Breast epithelium (tissue), 4 donors: Measurements from ENCODE around the gene NAV2. TPM values are rescaled to one million over a fixed set of nuclear protein-coding genes. Genes with fewer than 3 reads are reported as not detected.

Experiments
- DNase-seq, 2 donors: peaks; one replicate each; pipeline ENCODE4 v3.0.0-alpha.2; 2019; ENCODE audit warnings: low spot score in 2 of 2
- H3K27ac ChIP-seq, 2 donors: fragments of 200-600 bp; sonication (generic) in 1 of 2; one replicate each; pipeline ENCODE4 v1.5.1; 2016 to 2019; ENCODE audit warnings: mild to moderate bottlenecking in 1 of 2
- H3K27me3 ChIP-seq, 2 donors: fragments of 200-600 bp; sonication (generic) in 1 of 2; one replicate each; pipeline versions ENCODE4 v1.5.1 to v1.6.0; 2017 to 2019; ENCODE audit warnings: control low read depth in 1 of 2, mild to moderate bottlenecking in 1 of 2
- H3K36me3 ChIP-seq: fragments of 200-600 bp; one replicate; pipeline ENCODE4 v1.5.1; 2019
- H3K4me1 ChIP-seq, 2 donors: fragments of 200-600 bp; sonication (generic); one replicate each; pipeline ENCODE4 v1.5.1; 2016 to 2019; ENCODE audit warnings: control low read depth in 1 of 2
- H3K4me3 ChIP-seq, 3 donors: fragments of 200-600 bp; sonication (generic); 1 replicate in 2 of 3; 2 replicates in 1 of 3; pipeline ENCODE4 v1.5.1; 2016 to 2019; ENCODE audit warnings: mild to moderate bottlenecking in 3 of 3, moderate library complexity in 2 of 3
- H3K9me3 ChIP-seq, 2 donors: fragments of 200-600 bp; sonication (generic) in 1 of 2; one replicate each; pipeline ENCODE4 v1.5.1; 2016 to 2019; ENCODE audit warnings: control low read depth in 1 of 2
- POLR2A ChIP-seq: fragments of 450-650 bp; IDR thresholded peaks from one replicate; pipeline ENCODE4 v1.6.1; 2016; ENCODE audit warnings: antibody characterized with exemption, mild to moderate bottlenecking, moderate library complexity
- POLR2AphosphoS5 ChIP-seq, 3 donors: sonication (generic); formaldehyde crosslinking; IDR thresholded peaks; one replicate each; pipeline ENCODE4 v1.6.1; 2017; ENCODE audit warnings: antibody characterized with exemption in 3 of 3
- intact Hi-C: fragments of 100-400 bp; cut with DNase I; formaldehyde crosslinking; loops from one replicate; pipeline ENCODE4 v1.15.1; 2023; ENCODE audit warnings: low total_unique reads
- total RNA-seq, 3 donors: library from RNA; depleted of rRNA; stranded (reverse); fragments of >200 nt; gene quantifications; one replicate each; pipeline ENCODE4 v1.1.0, GENCODE V29; 2016
- TF ChIP-seq, protein P1 (sequence below), 3 donors: fragments of 450-650 bp; IDR thresholded peaks; one replicate each; pipeline ENCODE4 v1.5.1; 2016 to 2017; ENCODE audit warnings: antibody characterized with exemption in 3 of 3, mild to moderate bottlenecking in 3 of 3, moderate library complexity in 3 of 3

The NAV2 gene
- total RNA-seq, 3 donors from 2014 or later, result 28.2 to 61.8 (median 31.4) TPM

DNA sequence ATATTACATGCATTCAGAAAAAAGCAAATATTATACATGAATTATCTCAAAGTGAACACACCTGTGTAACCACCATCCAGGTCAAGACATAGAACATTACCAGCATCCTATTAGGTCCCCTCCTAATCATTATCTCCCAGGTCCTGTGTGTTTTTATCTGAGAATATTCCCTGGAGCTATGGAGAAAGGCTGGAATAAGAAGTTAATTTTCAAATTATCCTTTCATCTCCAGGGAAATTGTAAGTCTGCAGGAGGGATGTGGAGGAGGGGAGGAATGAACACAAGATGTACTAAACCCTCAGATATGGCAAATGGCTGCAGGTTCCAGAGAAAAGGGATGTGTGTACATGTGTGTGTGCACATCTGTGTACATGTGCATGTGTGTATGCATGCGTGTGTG, 25.2 kb upstream of the NAV2 start:
- H3K27ac ChIP-seq, result no peak overlapping the region
- H3K4me3 ChIP-seq, result no peak overlapping the region
- no peaks in the 10 kb centered on the region for H3K36me3 ChIP-seq
- TF ChIP-seq POLR2A, result no peak
- no peak for TF ChIP-seq POLR2AphosphoS5 (IDR thresholded peaks at IDR 0.05)
- TF ChIP-seq, protein P1, sequence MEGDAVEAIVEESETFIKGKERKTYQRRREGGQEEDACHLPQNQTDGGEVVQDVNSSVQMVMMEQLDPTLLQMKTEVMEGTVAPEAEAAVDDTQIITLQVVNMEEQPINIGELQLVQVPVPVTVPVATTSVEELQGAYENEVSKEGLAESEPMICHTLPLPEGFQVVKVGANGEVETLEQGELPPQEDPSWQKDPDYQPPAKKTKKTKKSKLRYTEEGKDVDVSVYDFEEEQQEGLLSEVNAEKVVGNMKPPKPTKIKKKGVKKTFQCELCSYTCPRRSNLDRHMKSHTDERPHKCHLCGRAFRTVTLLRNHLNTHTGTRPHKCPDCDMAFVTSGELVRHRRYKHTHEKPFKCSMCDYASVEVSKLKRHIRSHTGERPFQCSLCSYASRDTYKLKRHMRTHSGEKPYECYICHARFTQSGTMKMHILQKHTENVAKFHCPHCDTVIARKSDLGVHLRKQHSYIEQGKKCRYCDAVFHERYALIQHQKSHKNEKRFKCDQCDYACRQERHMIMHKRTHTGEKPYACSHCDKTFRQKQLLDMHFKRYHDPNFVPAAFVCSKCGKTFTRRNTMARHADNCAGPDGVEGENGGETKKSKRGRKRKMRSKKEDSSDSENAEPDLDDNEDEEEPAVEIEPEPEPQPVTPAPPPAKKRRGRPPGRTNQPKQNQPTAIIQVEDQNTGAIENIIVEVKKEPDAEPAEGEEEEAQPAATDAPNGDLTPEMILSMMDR (IDR thresholded peaks at IDR 0.05), result no peak
- H3K9me3 ChIP-seq, result no peaks in the 10 kb centered on the region
- no peak for DNase-seq
- H3K27me3 ChIP-seq, result no peaks in the 10 kb centered on the region
- no peaks in the 10 kb centered on the region for H3K4me1 ChIP-seq
- intact Hi-C loops, result no loop called here

DNA sequence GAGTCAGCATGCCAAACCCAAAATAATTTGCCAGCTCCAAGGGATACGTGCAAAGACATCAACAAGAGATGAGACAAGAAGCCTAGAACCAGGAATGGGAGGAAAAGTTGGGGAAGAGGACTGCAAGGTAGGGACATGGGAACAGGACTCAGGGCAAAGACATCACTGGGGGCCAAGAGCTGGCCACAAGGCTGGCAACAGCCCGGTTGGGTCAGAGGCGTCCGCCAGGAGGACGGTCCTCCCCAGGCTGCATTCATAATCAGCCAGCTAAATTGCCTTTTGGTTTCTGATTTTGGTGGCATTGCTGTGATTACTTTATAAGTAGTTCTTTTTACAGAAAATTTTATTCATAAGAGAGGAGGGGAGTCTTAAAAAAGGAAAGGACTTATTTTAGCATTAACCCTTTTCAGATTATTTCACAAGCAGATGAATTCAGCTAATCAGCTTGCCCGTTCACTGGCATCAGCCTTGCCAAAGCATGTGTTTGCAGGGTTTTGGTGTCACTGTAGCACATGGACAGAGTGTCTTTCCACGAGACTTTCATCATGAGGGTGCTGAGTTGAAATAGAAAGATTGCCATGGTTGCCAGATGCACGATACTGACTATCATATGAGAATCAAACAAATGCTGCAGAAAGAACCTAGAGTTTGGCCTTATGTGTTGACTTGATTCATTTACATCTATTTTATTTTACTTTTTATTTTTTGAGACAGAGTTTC, 23.2 kb upstream of the NAV2 start:
- TF ChIP-seq, protein P1 (IDR thresholded peaks at IDR 0.05), result no peak
- TF ChIP-seq POLR2A, result no peak
- TF ChIP-seq POLR2AphosphoS5 (IDR thresholded peaks at IDR 0.05), result no peak
- H3K9me3 ChIP-seq, result no peaks in the 10 kb centered on the region
- H3K4me1 ChIP-seq, result no peaks in the 10 kb centered on the region
- H3K36me3 ChIP-seq, result no peaks in the 10 kb centered on the region
- DNase-seq, result no peak
- no peaks in the 10 kb centered on the region for H3K27me3 ChIP-seq
- no peak overlapping the region for H3K4me3 ChIP-seq
- no peak overlapping the region for H3K27ac ChIP-seq
- intact Hi-C loops, result no loop called here

DNA sequence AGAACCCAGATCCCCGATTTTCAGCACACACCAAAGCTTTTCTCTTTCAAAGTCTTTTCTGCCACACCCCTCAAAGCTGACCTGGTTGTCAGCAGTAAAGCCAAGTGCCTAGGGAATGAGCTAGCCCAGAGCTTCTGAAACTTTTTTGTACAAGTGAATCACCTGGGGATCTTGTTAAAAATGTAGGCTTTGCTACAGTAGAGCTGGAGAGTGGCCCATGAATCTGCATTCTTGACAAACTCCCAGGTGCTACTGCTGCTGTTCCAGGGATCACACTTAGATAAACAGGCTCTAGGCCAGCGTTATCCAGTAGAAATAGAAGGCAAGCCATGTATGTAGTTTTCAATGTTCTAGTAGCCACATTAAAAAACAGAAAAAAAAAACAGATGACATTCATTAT, 21.8 kb upstream of the NAV2 start:
- intact Hi-C loops, result no loop called here
- no peaks in the 10 kb centered on the region for H3K36me3 ChIP-seq
- no peak overlapping the region for H3K4me3 ChIP-seq
- no peaks in the 10 kb centered on the region for H3K4me1 ChIP-seq
- TF ChIP-seq, protein P1 (IDR thresholded peaks at IDR 0.05), result no peak
- no peak for TF ChIP-seq POLR2AphosphoS5 (IDR thresholded peaks at IDR 0.05)
- no peaks in the 10 kb centered on the region for H3K27me3 ChIP-seq
- H3K27ac ChIP-seq, result no peak overlapping the region
- no peaks in the 10 kb centered on the region for H3K9me3 ChIP-seq
- DNase-seq, result no peak

DNA sequence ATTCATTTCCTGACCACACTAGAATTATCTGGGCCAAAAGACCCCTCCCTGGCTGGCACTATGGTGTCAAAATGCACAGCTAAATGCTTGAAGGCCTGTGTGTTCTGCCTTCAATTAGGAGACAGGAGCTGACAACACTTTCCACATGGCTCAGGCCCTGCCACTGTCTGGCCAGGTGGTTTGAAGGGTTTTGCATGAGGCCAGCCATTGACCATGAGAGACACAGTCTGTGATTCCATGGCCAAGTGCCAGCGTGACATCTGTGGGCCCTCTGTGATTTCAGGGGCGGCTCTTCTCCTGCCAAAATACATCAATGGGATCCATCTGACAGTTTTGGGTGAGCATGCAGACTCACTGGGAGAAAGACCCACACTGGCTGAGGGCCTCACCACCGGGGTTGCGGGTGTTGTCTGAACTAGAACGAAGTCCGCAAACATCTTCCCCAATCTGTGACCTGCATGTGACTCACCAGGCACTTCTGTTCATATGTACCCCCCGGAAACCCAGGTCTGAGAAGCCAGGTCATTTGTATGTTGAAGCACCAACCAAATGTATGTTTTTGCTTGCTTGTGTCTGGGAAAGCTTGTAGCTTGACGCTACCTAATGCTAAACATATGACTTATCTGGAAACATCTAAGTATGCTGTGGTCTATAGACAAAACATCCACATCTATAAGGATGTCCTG, 20.7 kb upstream of the NAV2 start:
- TF ChIP-seq POLR2A (no peak), POLR2AphosphoS5 (IDR thresholded peaks at IDR 0.05) (no peak)
- TF ChIP-seq, protein P1 (IDR thresholded peaks at IDR 0.05), result no peak
- Histone ChIP-seq H3K9me3 (no peaks in the 10 kb centered on the region), H3K27me3 (no peaks in the 10 kb centered on the region), H3K27ac (no peak overlapping the region), H3K4me1 (no peaks in the 10 kb centered on the region), H3K4me3 (no peak overlapping the region), H3K36me3 (no peaks in the 10 kb centered on the region)
- intact Hi-C loops, result no loop called here
- no peak for DNase-seq

DNA sequence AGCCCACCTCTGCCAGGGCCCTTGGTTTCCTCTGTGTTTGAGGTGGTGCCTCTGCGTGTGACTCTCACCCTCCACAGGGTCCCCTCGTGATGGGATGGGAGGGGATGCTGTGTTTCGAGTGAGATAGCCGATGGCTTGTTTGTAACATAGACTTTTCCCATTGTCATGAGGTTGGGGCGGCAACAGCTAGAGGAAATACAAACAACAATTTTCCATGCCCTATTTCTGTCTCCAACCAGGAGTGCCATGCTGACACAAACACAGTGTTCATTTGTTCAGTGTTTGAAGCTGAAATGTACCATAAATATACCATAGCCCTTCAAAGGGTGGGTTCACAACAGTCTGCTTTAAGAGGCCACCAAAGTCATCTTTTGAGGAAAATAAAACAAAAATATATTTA, 19.5 kb upstream of the NAV2 start:
- no peak for TF ChIP-seq POLR2AphosphoS5 (IDR thresholded peaks at IDR 0.05)
- no peak for TF ChIP-seq POLR2A
- TF ChIP-seq, protein P1 (IDR thresholded peaks at IDR 0.05), result no peak
- Histone ChIP-seq H3K9me3 (no peaks in the 10 kb centered on the region), H3K4me3 (no peak overlapping the region), H3K4me1 (no peaks in the 10 kb centered on the region), H3K27me3 (no peaks in the 10 kb centered on the region), H3K27ac (no peak overlapping the region), H3K36me3 (no peaks in the 10 kb centered on the region)
- DNase-seq, result no peak
- intact Hi-C loops, result no loop called here
